Upper lobe of right lung (tissue), 1 donor: ENCODE measurements around the gene KCNMA1. TPM values are rescaled to one million over a fixed set of nuclear protein-coding genes. Genes with fewer than 3 reads are reported as not detected.

ENCODE experiments used
- ATAC-seq: fragments of 200-7000 bp; cut with Tn5 transposase; one replicate; pipeline ENCODE4 v1.9.1; 2020; ENCODE audit warnings: mild to moderate bottlenecking, moderate library complexity
- DNase-seq: peaks from one replicate; pipeline ENCODE4 v3.0.0-alpha.2; 2020
- H3K27ac ChIP-seq: fragments of 200-600 bp; one replicate; pipeline ENCODE4 v1.8.0; 2022
- H3K27me3 ChIP-seq: fragments of 200-600 bp; one replicate; pipeline ENCODE4 v1.8.0; 2022; ENCODE audit warnings: mild to moderate bottlenecking
- H3K36me3 ChIP-seq: fragments of 200-600 bp; one replicate; pipeline ENCODE4 v1.8.0; 2022
- H3K4me1 ChIP-seq: fragments of 200-600 bp; one replicate; pipeline ENCODE4 v1.8.0; 2022
- H3K4me3 ChIP-seq: fragments of 200-600 bp; one replicate; pipeline ENCODE4 v1.8.0; 2022; ENCODE audit warnings: mild to moderate bottlenecking
- H3K9me3 ChIP-seq: fragments of 200-600 bp; one replicate; pipeline ENCODE4 v1.8.0; 2022
- intact Hi-C: fragments of 100-400 bp; cut with DNase I; formaldehyde crosslinking; loops from one replicate; pipeline ENCODE4 v1.11.0; 2022
- total RNA-seq: library from RNA; stranded (reverse); fragmentation: NEBNext Ultra II Directional; extraction: Animal tissue kit (Norgen Biotek cat#: 25700); gene quantifications from one replicate; pipeline ENCODE4 v1.2.1, GENCODE V29; 2021
- TF ChIP-seq, protein P1 (sequence below): fragments of 200-600 bp; IDR thresholded peaks from one replicate; pipeline ENCODE4 v1.8.0; 2022; ENCODE audit warnings: antibody characterized with exemption
- donor health status: DM: no; HTN: yes; CAD: no; lungs with severe emphysema.

KCNMA1 gene
- total RNA-seq, 1 donor from 2014 or later: 26.3 TPM

DNA sequence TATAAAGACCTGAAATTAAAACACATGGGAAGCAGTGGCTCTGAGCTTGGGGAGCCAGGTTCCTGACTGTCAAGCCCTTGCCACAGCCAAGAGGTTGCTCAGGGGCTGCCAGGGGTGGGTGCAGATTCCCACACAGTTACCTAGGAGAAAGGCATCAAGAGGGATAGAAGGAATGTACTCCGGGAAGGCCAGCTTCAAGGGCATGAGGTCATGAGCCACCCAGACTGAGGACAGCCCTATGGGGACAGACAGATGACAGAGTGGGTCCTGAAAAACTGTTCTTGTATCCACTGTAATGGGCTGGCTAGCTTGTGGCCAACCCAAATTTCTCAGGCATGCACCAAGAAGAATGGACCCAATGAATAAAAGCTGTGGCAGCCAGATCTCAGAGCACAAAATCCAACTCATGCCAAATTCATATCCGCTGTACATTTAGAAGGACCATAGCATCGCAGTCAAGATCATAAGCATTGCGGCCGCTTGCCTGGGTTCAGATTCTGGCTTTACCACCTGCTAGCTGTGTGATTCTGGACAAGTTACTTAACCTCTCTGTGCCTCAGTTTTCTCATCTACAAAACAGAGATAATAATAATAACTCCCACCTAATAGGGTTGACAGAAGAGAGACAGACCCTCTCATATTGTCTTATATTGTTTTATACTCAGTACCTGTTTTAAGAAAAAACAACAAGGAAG lies 44.9 kb upstream of the KCNMA1 start:
- no peak overlapping the region for H3K27ac ChIP-seq
- ATAC-seq (no peak), DNase-seq (no peak)
- H3K4me1 ChIP-seq: no peaks in the 10 kb centered on the region
- TF ChIP-seq, protein P1, sequence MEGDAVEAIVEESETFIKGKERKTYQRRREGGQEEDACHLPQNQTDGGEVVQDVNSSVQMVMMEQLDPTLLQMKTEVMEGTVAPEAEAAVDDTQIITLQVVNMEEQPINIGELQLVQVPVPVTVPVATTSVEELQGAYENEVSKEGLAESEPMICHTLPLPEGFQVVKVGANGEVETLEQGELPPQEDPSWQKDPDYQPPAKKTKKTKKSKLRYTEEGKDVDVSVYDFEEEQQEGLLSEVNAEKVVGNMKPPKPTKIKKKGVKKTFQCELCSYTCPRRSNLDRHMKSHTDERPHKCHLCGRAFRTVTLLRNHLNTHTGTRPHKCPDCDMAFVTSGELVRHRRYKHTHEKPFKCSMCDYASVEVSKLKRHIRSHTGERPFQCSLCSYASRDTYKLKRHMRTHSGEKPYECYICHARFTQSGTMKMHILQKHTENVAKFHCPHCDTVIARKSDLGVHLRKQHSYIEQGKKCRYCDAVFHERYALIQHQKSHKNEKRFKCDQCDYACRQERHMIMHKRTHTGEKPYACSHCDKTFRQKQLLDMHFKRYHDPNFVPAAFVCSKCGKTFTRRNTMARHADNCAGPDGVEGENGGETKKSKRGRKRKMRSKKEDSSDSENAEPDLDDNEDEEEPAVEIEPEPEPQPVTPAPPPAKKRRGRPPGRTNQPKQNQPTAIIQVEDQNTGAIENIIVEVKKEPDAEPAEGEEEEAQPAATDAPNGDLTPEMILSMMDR: no peak
- intact Hi-C loops: no loop called here
- H3K4me3 ChIP-seq: no peak overlapping the region
- H3K27me3 ChIP-seq: no peaks in the 10 kb centered on the region
- H3K36me3 ChIP-seq: no peaks in the 10 kb centered on the region
- H3K9me3 ChIP-seq: no peaks in the 10 kb centered on the region

DNA sequence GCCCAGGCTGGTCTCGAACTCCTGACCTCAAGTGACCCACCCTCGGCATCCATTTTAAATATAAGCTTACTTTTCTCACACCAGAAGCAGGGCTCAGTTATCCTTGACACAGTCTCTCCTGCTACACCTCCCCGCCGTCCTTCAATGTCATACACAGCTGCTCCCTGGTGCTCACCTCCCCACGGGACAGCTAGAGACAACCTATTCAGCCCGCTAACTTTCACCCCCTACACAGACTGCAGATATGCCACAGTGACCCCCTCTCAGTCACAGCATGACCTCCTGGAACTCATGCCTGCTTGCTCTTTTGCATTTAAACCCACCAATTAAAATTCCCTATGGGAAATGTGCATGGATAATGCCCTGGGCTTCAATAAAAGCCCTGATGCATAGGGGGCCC lies 44.2 kb upstream of the KCNMA1 start:
- Histone ChIP-seq H3K36me3 (no peaks in the 10 kb centered on the region), H3K27me3 (no peaks in the 10 kb centered on the region), H3K4me3 (no peak overlapping the region), H3K9me3 (no peaks in the 10 kb centered on the region), H3K27ac (no peak overlapping the region), H3K4me1 (no peaks in the 10 kb centered on the region)
- no peak for ATAC-seq
- intact Hi-C loops: no loop called here
- TF ChIP-seq, protein P1: no peak
- DNase-seq: no peak

DNA sequence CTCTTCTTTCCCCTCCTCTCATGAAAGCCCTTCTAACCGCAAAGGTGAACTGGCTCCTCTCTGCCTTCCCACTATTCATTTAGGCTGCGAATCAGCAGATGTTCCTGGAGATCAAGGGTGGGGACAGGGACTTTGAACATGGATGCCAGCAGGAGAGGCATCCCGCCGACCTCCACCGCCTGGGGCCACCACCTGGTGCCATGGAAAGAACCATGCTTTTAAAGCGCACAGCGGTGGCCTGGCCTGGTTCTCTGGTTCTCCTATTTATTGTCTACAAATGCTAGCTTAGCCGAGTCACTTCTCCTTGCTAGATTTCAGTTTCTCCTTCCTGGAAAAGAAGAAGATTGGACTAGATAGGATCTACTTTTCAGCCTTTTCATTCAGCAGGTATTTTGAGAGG lies 43.2 kb upstream of the KCNMA1 start:
- Histone ChIP-seq H3K9me3 (no peaks in the 10 kb centered on the region), H3K36me3 (no peaks in the 10 kb centered on the region), H3K27me3 (no peaks in the 10 kb centered on the region), H3K4me3 (no peak overlapping the region), H3K27ac (no peak overlapping the region), H3K4me1 (no peaks in the 10 kb centered on the region)
- ATAC-seq: no peak
- intact Hi-C loops: no loop called here
- no peak for DNase-seq
- TF ChIP-seq, protein P1: no peak

DNA sequence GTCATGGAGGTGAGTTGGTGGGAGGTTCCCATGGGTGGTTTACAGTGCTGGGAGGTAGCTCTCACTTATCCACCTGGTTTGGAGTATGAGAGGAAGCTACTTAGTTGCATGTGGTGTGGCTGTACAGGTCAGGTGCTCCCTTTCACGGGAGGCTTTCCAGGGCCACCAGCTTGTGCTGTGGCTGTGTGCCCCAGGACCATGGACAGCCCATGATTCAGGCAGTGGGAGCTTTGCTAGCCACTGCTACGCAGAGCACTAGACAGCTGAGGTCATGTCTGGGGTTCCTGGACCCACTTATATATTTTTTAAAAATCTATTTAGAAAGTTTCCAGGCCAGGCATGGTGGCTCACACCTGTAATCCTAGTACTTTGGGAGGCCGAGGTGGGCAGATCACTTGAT lies 42.5 kb upstream of the KCNMA1 start:
- intact Hi-C loops: no loop called here
- ATAC-seq: no peak
- no peak overlapping the region for H3K4me3 ChIP-seq
- H3K9me3 ChIP-seq: no peaks in the 10 kb centered on the region
- TF ChIP-seq, protein P1: no peak
- no peaks in the 10 kb centered on the region for H3K4me1 ChIP-seq
- no peaks in the 10 kb centered on the region for H3K27me3 ChIP-seq
- no peak for DNase-seq
- no peaks in the 10 kb centered on the region for H3K36me3 ChIP-seq
- H3K27ac ChIP-seq: no peak overlapping the region

DNA sequence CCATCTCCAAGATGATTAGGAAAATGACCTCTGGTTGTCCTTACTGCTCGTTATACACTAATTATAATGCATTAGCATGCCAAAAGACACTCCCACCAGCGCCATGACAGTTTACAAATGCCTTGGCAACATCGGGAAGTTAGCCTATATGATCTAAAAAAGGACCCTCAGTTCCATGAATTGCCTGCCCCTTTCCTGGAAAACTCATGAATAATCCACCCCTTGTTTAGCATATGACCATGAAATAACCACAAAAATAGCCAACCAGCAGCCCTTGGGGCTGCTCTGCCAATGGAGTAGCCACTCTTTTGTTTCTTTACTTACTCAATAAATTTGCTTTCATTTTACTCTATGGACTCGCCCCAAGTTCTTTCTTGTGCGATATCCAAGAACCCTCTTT lies 41.6 kb upstream of the KCNMA1 start:
- DNase-seq (no peak), ATAC-seq (no peak)
- no peaks in the 10 kb centered on the region for H3K27me3 ChIP-seq
- no peak overlapping the region for H3K4me3 ChIP-seq
- no peak overlapping the region for H3K27ac ChIP-seq
- TF ChIP-seq, protein P1: no peak
- no peaks in the 10 kb centered on the region for H3K9me3 ChIP-seq
- intact Hi-C loops: no loop called here
- no peaks in the 10 kb centered on the region for H3K4me1 ChIP-seq
- no peaks in the 10 kb centered on the region for H3K36me3 ChIP-seq

DNA sequence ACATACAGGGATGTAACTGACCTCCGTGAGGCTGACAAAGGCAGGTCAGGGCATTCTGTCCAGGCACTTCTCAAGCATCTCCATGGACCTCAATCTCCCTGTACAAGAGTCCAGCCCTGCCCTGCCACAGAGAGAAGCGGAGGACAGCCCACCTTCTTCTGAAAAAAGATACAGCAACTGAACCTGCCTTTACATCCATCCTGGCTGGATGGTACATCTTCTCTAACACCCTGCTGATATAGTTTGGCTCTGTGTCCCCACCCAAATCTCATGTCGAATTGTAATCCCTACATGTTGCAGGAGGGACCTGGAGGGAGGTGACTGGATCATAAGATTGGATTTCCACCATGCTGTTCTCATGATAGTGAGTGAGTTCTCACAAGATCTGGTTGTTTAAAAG lies 40.5 kb upstream of the KCNMA1 start:
- intact Hi-C loops: no loop called here
- TF ChIP-seq, protein P1: no peak
- Histone ChIP-seq H3K27ac (no peak overlapping the region), H3K4me1 (no peaks in the 10 kb centered on the region), H3K36me3 (no peaks in the 10 kb centered on the region), H3K9me3 (no peaks in the 10 kb centered on the region), H3K27me3 (no peaks in the 10 kb centered on the region), H3K4me3 (no peak overlapping the region)
- ATAC-seq (no peak), DNase-seq (no peak)
